T-helper 1 cell treated with Interleukin-12 subunit alpha and Interleukin-12 subunit beta and Interleukin-4 antibody, amounts not matched to agents 30 μg/mL and 1 μg/mL, for 36 hours (primary cell): ENCODE measurements around the gene DDX39A.
"Not testable (repeated sequence)": the region's sequence is repeated elsewhere in the genome, so short reads cannot be mapped to it uniquely, and the experiment has no call there.

Source experiments
- H3K27ac Mint-ChIP-seq: one replicate; pipeline ENCODE4 v1.8.0; 2021; ENCODE audit warnings: mild to moderate bottlenecking, mixed read lengths
- H3K27me3 Mint-ChIP-seq: one replicate; pipeline ENCODE4 v1.8.0; 2021; ENCODE audit warnings: low read depth, mixed read lengths
- H3K36me3 Mint-ChIP-seq: one replicate; pipeline ENCODE4 v1.8.0; 2021; ENCODE audit warnings: low read depth, mixed read lengths
- H3K4me1 Mint-ChIP-seq: one replicate; pipeline ENCODE4 v1.8.0; 2021; ENCODE audit warnings: low read depth, mixed read lengths
- H3K4me3 Mint-ChIP-seq: one replicate; pipeline ENCODE4 v1.8.0; 2021; ENCODE audit warnings: mild to moderate bottlenecking, moderate library complexity, mixed read lengths
- H3K9me3 Mint-ChIP-seq: one replicate; pipeline ENCODE4 v1.8.0; 2021; ENCODE audit warnings: mixed read lengths

Gene DDX39A

GRCh38 chr19:14371301-14371821 lies 47.8 kb downstream of the DDX39A start:
- H3K27ac Mint-ChIP-seq, result peak overlapping the region; percentile 96
- H3K9me3 Mint-ChIP-seq, result no peaks in the 10 kb centered on the region
- no peaks in the 10 kb centered on the region for H3K27me3 Mint-ChIP-seq
- peaks cover 53% of the 10 kb centered on the region for H3K4me1 Mint-ChIP-seq
- H3K36me3 Mint-ChIP-seq, result peaks cover 4% of the 10 kb centered on the region
- peak overlapping the region; percentile 74 for H3K4me3 Mint-ChIP-seq

GRCh38 chr19:14370940-14371280 lies 48.2 kb downstream of the DDX39A start:
- H3K27ac Mint-ChIP-seq, result peak overlapping the region; percentile 100

GRCh38 chr19:14370169-14370939 lies 48.8 kb downstream of the DDX39A start:
- Mint-ChIP-seq H3K27ac (peak overlapping the region; percentile 100), H3K27me3 (no peaks in the 10 kb centered on the region), H3K9me3 (no peaks in the 10 kb centered on the region), H3K4me3 (peak overlapping the region; percentile 78), H3K36me3 (peaks cover 4% of the 10 kb centered on the region), H3K4me1 (peaks cover 50% of the 10 kb centered on the region)

More at GRCh38 chr19:14370940-14371280, 48.2 kb downstream of the DDX39A start:
- peak overlapping the region; percentile 78 for H3K4me3 Mint-ChIP-seq
- H3K4me1 Mint-ChIP-seq, result peaks cover 53% of the 10 kb centered on the region
- no peaks in the 10 kb centered on the region for H3K27me3 Mint-ChIP-seq
- no peaks in the 10 kb centered on the region for H3K9me3 Mint-ChIP-seq
- peaks cover 4% of the 10 kb centered on the region for H3K36me3 Mint-ChIP-seq

DNA sequence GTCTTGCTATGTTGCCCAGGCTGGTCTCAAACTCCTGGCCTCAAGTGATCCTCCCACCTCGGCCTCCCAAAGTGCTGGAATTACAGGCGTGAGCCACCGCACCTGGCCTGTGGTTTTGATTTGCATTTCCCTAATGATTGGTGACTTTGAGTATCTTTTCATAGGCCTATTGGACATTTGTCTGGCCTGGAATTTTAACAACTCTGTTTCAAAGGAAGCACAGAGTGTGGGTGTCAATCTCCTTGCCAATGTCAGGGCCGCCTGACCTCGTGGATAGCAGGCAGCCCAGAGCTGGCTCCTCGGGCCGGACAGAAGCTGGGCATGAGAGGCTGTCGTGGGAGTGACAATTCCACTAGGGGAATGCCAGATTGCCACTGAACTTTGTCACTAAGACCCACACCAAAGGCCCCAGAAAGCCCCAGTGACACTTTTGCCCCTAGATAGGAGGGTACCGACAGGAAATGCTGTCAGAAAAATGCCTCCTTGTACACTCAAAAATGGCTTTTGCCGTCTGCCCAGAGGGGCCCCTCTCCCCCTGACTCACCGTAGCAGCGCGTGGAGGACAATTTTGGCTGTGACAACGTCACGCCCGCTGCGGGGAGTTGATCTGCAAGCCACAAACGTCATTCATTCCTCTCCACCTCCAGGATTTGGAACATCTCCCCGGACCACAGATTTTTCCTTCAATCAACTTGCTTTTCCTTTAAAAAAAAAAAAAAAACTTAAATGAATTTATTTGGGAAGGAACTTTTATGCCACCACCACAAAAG lies 49.6 kb downstream of the DDX39A start:
- Mint-ChIP-seq H3K4me3 (peak overlapping the region; percentile 78), H3K27me3 (no peaks in the 10 kb centered on the region)

GRCh38 chr19:14368011-14368513 lies 51.1 kb downstream of the DDX39A start:
- H3K9me3 Mint-ChIP-seq, result no peaks in the 10 kb centered on the region
- peak overlapping the region; percentile 65 for H3K4me3 Mint-ChIP-seq
- peaks cover 4% of the 10 kb centered on the region for H3K36me3 Mint-ChIP-seq
- H3K27me3 Mint-ChIP-seq, result no peaks in the 10 kb centered on the region
- peaks cover 53% of the 10 kb centered on the region for H3K4me1 Mint-ChIP-seq
- H3K27ac Mint-ChIP-seq, result peak overlapping the region; percentile 100

More for the DNA sequence above, 49.6 kb downstream of the DDX39A start:
- no peaks in the 10 kb centered on the region for H3K9me3 Mint-ChIP-seq
- H3K4me1 Mint-ChIP-seq, result peaks cover 47% of the 10 kb centered on the region
- peaks cover 4% of the 10 kb centered on the region for H3K36me3 Mint-ChIP-seq
- H3K27ac Mint-ChIP-seq, result peak overlapping the region; percentile 100

DNA sequence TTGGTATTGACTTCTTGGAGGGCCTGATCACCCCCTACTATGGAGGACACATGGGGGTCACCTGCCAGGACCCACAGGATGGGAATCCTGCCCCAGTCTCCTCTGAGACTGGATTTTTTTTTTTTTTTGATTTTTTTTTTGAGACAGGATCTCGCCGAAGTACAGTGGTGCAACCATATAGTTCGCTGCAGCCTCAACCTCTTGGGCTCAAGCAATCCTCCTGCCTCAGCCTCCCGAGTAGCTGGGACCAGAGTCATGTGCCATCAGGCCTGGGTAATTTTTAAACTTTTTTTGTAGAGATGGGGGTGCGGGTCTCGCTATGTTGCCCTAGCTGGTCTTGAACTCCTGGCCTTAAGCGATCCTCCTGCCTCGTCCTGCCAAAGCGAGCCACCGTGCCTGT lies 52.1 kb downstream of the DDX39A start:
- H3K27me3 Mint-ChIP-seq, result no peaks in the 10 kb centered on the region
- no peaks in the 10 kb centered on the region for H3K9me3 Mint-ChIP-seq
- H3K27ac Mint-ChIP-seq, result peak overlapping the region; percentile 100
- H3K4me1 Mint-ChIP-seq, result peaks cover 54% of the 10 kb centered on the region
- peak overlapping the region; percentile 82 for H3K4me3 Mint-ChIP-seq
- peaks cover 4% of the 10 kb centered on the region for H3K36me3 Mint-ChIP-seq

DNA sequence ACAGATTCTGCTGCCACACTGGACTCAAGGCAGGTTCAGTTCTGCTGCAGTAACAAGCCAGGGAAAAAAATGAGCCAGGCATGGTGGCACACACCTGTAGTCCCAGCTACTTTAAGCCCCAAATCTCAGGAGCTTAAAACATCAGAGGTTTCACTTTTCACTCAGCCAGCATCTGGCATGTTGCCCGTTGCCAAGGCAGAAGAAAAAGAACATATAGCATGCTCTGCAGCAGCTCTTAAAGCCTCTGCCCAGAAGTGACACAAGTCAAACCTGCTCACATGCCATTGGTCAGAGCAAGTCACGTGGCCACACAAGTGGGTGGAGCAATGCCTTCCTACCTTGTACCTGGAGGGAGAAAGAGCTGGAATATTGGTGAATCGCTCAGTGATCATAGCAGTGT lies 52.6 kb downstream of the DDX39A start:
- peaks cover 4% of the 10 kb centered on the region for H3K36me3 Mint-ChIP-seq
- H3K27ac Mint-ChIP-seq, result peak overlapping the region; percentile 100
- H3K27me3 Mint-ChIP-seq, result no peaks in the 10 kb centered on the region
- peak overlapping the region; percentile 82 for H3K4me3 Mint-ChIP-seq
- no peaks in the 10 kb centered on the region for H3K9me3 Mint-ChIP-seq
- H3K4me1 Mint-ChIP-seq, result peaks cover 57% of the 10 kb centered on the region

DNA sequence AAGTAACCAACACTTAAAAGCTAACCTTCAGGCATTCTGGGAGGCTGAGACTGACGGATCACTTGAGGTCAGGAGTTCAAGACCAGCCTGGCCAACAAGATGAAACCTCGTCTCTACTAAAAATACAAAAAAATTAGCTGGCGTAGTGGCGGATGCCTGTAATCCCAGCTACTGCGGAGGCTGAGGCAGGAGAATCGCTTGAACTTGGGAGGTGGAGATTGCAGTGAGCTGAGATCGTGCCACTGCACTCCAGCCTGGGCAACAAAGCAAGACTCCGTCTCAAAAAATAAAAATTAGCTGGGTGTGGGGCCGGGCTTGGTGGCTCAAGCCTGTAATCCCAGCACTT lies 55.1 kb downstream of the DDX39A start:
- peaks cover 41% of the 10 kb centered on the region for H3K4me1 Mint-ChIP-seq
- not testable (repeated sequence) for H3K9me3 Mint-ChIP-seq, H3K27me3 Mint-ChIP-seq, H3K36me3 Mint-ChIP-seq
- H3K27ac Mint-ChIP-seq, result peak overlapping the region; percentile 91
- peak overlapping the region; percentile 91 for H3K4me3 Mint-ChIP-seq

GRCh38 chr19:14363183-14364097 lies 55.7 kb downstream of the DDX39A start:
- Mint-ChIP-seq H3K36me3 (peaks cover 2% of the 10 kb centered on the region), H3K27me3 (no peaks in the 10 kb centered on the region), H3K4me3 (peak overlapping the region; percentile 91), H3K27ac (peak overlapping the region; percentile 91), H3K4me1 (peaks cover 41% of the 10 kb centered on the region), H3K9me3 (no peaks in the 10 kb centered on the region)

DNA sequence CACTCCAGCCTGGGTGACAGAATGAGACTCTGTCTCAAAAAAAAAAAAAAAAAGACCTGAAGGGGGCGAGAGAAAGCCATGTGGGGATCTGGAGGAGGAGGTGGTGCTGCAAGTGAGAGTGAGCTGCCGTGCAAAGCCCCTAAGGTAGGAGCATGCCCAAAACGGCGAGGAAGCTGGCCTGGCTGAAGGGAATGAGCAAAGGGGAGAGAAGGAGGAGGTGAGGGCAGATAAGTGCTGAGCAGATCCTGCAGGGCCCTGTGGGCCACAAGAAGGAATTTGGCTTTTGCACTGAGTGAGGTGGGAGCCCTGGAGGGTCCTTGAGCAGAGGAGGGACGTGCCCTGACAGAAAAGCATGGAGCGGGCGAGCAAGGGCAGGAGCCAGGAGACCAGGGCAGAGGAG lies 57.3 kb downstream of the DDX39A start:
- H3K4me3 Mint-ChIP-seq, result peak overlapping the region; percentile 91
- H3K27me3 Mint-ChIP-seq, result no peaks in the 10 kb centered on the region
- no peaks in the 10 kb centered on the region for H3K9me3 Mint-ChIP-seq
- peak overlapping the region; percentile 85 for H3K27ac Mint-ChIP-seq
- H3K4me1 Mint-ChIP-seq, result peaks cover 30% of the 10 kb centered on the region
- H3K36me3 Mint-ChIP-seq, result peaks cover 2% of the 10 kb centered on the region
